ENCODE measurements around the gene CTSH. TPM values are rescaled to one million over a fixed set of nuclear protein-coding genes. Genes with fewer than 3 reads are reported as not detected.
A peak's percentile ranks its signal among the peaks of the same experiment; 100 is the strongest.

The CTSH gene
- polyA plus RNA-seq, 1 donor (not counting 4 experiments of a cell fraction or from before 2014, with no cell fraction given) = 23.0 TPM

DNA sequence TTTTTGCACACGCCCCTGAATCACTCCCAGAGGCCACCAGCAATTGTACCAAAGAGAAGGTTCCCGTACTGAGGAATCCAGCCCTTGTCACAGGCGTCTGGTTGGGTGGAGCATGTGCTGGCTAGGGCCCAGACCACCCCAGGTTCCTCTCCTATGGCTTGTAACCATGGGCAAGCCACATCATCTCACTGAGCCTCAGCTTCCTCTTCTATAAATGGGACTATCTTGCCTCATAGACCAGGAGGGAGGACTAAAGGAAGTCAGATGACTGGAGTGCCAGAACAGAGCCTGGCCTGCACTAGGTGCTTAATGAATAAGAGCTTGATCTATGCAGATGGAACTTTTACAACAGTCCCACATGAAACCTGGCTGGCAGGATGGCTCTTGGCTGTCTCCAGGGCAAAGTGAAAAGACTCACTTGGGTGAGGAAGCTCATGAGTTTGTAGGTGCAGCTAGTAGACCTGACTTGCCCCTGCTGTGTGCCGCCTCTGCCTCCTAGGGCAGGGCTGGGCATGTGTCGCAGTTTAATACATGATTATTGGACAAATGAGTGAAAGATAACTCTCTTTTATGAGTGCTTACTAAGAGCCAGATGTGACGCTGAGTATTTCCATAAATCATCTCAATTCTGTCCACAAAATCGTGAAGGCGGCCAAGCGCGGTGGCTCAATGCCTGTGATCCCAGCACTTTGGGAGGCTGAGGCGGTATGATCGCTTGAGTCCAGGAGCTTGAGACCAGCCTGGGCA is 29.3 kb downstream of the CTSH start:
- Histone ChIP-seq H3K9me1 (ENCODE audit: control insufficient read depth, extremely low read depth, insufficient read depth, low read length) (peaks cover 4% of the 10 kb centered on the region), H3K9me3 (ENCODE audit: control insufficient read depth, low read depth, low read length) (no peaks in the 10 kb centered on the region), H3K4me3 (ENCODE audit: control insufficient read depth in 2 of 3, extremely low read depth in 1 of 3, insufficient read depth in 2 of 3, low read depth in 1 of 3, low read length in 3 of 3) (peak overlapping the region in 2 of 3 experiments; percentile 3 to 23), H3K36me3 (ENCODE audit: control insufficient read depth in 2 of 2, extremely low read depth in 1 of 2, insufficient read depth in 2 of 2, low read length in 2 of 2) (peaks cover 7 to 18% of the 10 kb centered on the region in 2 experiments), H3K79me2 (ENCODE audit: control insufficient read depth, insufficient read depth, low read length) (no peaks in the 10 kb centered on the region), H3K4me2 (ENCODE audit: control insufficient read depth, extremely low read depth, insufficient read depth, low read depth, low read length) (peak overlapping the region; percentile 67), H3K27me3 (ENCODE audit: control insufficient read depth, extremely low read depth, insufficient read depth, low read length) (no peaks in the 10 kb centered on the region), H3K27ac (ENCODE audit: control insufficient read depth, insufficient read depth, low read length) (peak overlapping the region; percentile 63), H2AFZ (ENCODE audit: control insufficient read depth, low read length) (peak overlapping the region; percentile 36), H3K9ac (ENCODE audit: control insufficient read depth, extremely low read depth, insufficient read depth, low read length) (peak overlapping the region; percentile 30), H3K4me1 (ENCODE audit: control insufficient read depth, extremely low read depth, insufficient read depth, low read length) (peaks cover 23% of the 10 kb centered on the region), H4K20me1 (ENCODE audit: control insufficient read depth, extremely low read depth, insufficient read depth, low read length) (no peaks in the 10 kb centered on the region)
- TF ChIP-seq CTCF (optimal IDR thresholded peaks at IDR 0.05 in 1 of 3, IDR thresholded peaks at IDR 0.05 in 1 of 3, conservative IDR thresholded peaks at IDR 0.05 in 1 of 3; ENCODE audit: extremely low read depth in 1 of 3, insufficient read depth in 2 of 3, low read length in 3 of 3) (peak in 1 of 3 experiments; percentile 2), EZH2 (IDR thresholded peaks at IDR 0.05; ENCODE audit: low read length) (no peak)
- FAIRE-seq (peak; percentile 74), DNase-seq (ENCODE audit: low read depth, low spot score) (peak; percentile 57)
- dilution Hi-C loops (cut with MboI; ENCODE audit: extremely low pct_ligation_motif_present, low sequenced_read_pairs) = no loop called here

GRCh38 chr15:78914027-78914764 is 30.6 kb downstream of the CTSH start:
- H3K4me1 ChIP-seq (ENCODE audit: control insufficient read depth, extremely low read depth, insufficient read depth, low read length) = peaks cover 23% of the 10 kb centered on the region
- no peaks in the 10 kb centered on the region for H3K79me2 ChIP-seq (ENCODE audit: control insufficient read depth, insufficient read depth, low read length)
- DNase-seq (ENCODE audit: low read depth, low spot score) = no peak
- H3K27ac ChIP-seq (ENCODE audit: control insufficient read depth, insufficient read depth, low read length) = no peak overlapping the region
- H3K9ac ChIP-seq (ENCODE audit: control insufficient read depth, extremely low read depth, insufficient read depth, low read length) = no peak overlapping the region
- no peaks in the 10 kb centered on the region for H4K20me1 ChIP-seq (ENCODE audit: control insufficient read depth, extremely low read depth, insufficient read depth, low read length)
- no peaks in the 10 kb centered on the region for H3K9me3 ChIP-seq (ENCODE audit: control insufficient read depth, low read depth, low read length)
- dilution Hi-C loops (cut with MboI; ENCODE audit: extremely low pct_ligation_motif_present, low sequenced_read_pairs) = no loop called here
- H3K4me3 ChIP-seq (ENCODE audit: control insufficient read depth in 2 of 3, extremely low read depth in 1 of 3, insufficient read depth in 2 of 3, low read depth in 1 of 3, low read length in 3 of 3) = no peak overlapping the region
- FAIRE-seq = no peak
- H3K36me3 ChIP-seq (ENCODE audit: control insufficient read depth in 2 of 2, extremely low read depth in 1 of 2, insufficient read depth in 2 of 2, low read length in 2 of 2) = peaks cover 9 to 19% of the 10 kb centered on the region in 2 experiments
- H2AFZ ChIP-seq (ENCODE audit: control insufficient read depth, low read length) = no peak overlapping the region
- no peaks in the 10 kb centered on the region for H3K27me3 ChIP-seq (ENCODE audit: control insufficient read depth, extremely low read depth, insufficient read depth, low read length)
- H3K9me1 ChIP-seq (ENCODE audit: control insufficient read depth, extremely low read depth, insufficient read depth, low read length) = peaks cover 4% of the 10 kb centered on the region
- H3K4me2 ChIP-seq (ENCODE audit: control insufficient read depth, extremely low read depth, insufficient read depth, low read depth, low read length) = no peak overlapping the region
- TF ChIP-seq CTCF (optimal IDR thresholded peaks at IDR 0.05 in 1 of 3, IDR thresholded peaks at IDR 0.05 in 1 of 3, conservative IDR thresholded peaks at IDR 0.05 in 1 of 3; ENCODE audit: extremely low read depth in 1 of 3, insufficient read depth in 2 of 3, low read length in 3 of 3) = peak; percentile 69 to 82 (median 70)
- TF ChIP-seq EZH2 (IDR thresholded peaks at IDR 0.05; ENCODE audit: low read length) = no peak

Data from keratinocyte (primary cell).